Mesendoderm (in vitro differentiated cells): ENCODE results near the gene MRPL48. TPM values are rescaled to one million over a fixed set of nuclear protein-coding genes. Genes with fewer than 3 reads are reported as not detected.

Experiments used
- DNase-seq: peaks from one replicate; pipeline ENCODE4 v3.0.0; 2013
- H2AK5ac ChIP-seq: 2 replicates; pipeline ENCODE4 v1.6.1; 2013; ENCODE audit warnings: low read length, inconsistent platforms
- H2BK120ac ChIP-seq: 2 replicates; pipeline ENCODE4 v1.6.1; 2013; ENCODE audit warnings: low read depth, mild to moderate bottlenecking, low read length, moderate library complexity, mixed read lengths
- H2BK15ac ChIP-seq: replicated peaks from 2 replicates; pipeline ENCODE4 v1.6.1; 2013; ENCODE audit warnings: low read depth, mild to moderate bottlenecking, moderate library complexity
- H2BK5ac ChIP-seq: 2 replicates; pipeline ENCODE4 v1.6.1; 2013; ENCODE audit warnings: low read length, inconsistent platforms
- H3K18ac ChIP-seq: 2 replicates; pipeline ENCODE4 v1.6.1; 2013; ENCODE audit warnings: mild to moderate bottlenecking, low read length, mixed read lengths
- H3K23ac ChIP-seq: one replicate; pipeline ENCODE4 v1.6.1; 2013; ENCODE audit warnings: low read length
- H3K27ac ChIP-seq: 2 replicates; pipeline ENCODE4 v1.5.1; 2013; ENCODE audit warnings: low read depth, mild to moderate bottlenecking, inconsistent platforms, low read length, moderate library complexity
- H3K27me3 ChIP-seq: 2 replicates; pipeline ENCODE4 v1.6.1; 2013; ENCODE audit warnings: low read length, control low read depth, mild to moderate bottlenecking, inconsistent platforms; ENCODE audit not compliant: insufficient read depth, poor library complexity
- H3K36me3 ChIP-seq: 2 replicates; pipeline ENCODE4 v1.6.1; 2013; ENCODE audit warnings: low read length, inconsistent platforms; ENCODE audit not compliant: control insufficient read depth, insufficient read depth
- H3K4ac ChIP-seq: one replicate; pipeline ENCODE4 v1.6.1; 2013; ENCODE audit warnings: low read depth, mild to moderate bottlenecking, low read length, moderate library complexity
- H3K4me1 ChIP-seq: 2 replicates; pipeline ENCODE4 v1.6.1; 2013; ENCODE audit warnings: low read depth, low read length, inconsistent platforms; ENCODE audit not compliant: control insufficient read depth
- H3K4me2 ChIP-seq: 2 replicates; pipeline ENCODE4 v1.6.1; 2013; ENCODE audit warnings: low read length
- H3K4me3 ChIP-seq: 2 replicates; pipeline ENCODE4 v1.5.1; 2013; ENCODE audit warnings: mild to moderate bottlenecking, low read length
- H3K56ac ChIP-seq: one replicate; pipeline ENCODE4 v1.6.1; 2013; ENCODE audit warnings: low read length
- H3K79me1 ChIP-seq: 2 replicates; pipeline ENCODE4 v1.6.1; 2013; ENCODE audit warnings: low read length, inconsistent platforms
- H3K79me2 ChIP-seq: 2 replicates; pipeline ENCODE4 v1.6.1; 2013; ENCODE audit warnings: mild to moderate bottlenecking, low read length; ENCODE audit not compliant: control insufficient read depth, insufficient read depth
- H3K9ac ChIP-seq: 2 replicates; pipeline ENCODE4 v1.6.1; 2013; ENCODE audit warnings: low read length, inconsistent platforms
- H4K5ac ChIP-seq: one replicate; pipeline ENCODE4 v1.6.1; 2013; ENCODE audit warnings: low read length
- H4K8ac ChIP-seq: one replicate; pipeline ENCODE4 v1.6.1; 2013; ENCODE audit warnings: low read depth, mild to moderate bottlenecking, control low read depth, low read length, moderate library complexity
- WGBS: extraction: QIAGEN DNeasy Blood & Tissue Kit; methylation state at CpG from one replicate; pipeline ENCODE4 v1.1.7; 2013; ENCODE audit warnings: low lambda C conversion rate, missing lambda C conversion rate; ENCODE audit not compliant: insufficient coverage; ENCODE audit errors: extremely low coverage; 5-methylcytosine and 5-hydroxymethylcytosine counted together
- polyA plus RNA-seq, 2 experiments: library from polyadenylated mRNA; stranded (reverse); fragments of 200-250 nt; gene quantifications; one replicate each; pipeline ENCODE4 v1.2.3, GENCODE V29; 2013

MRPL48 gene
- 64.4 TPM for polyA plus RNA-seq (2013, experiment 1 of 2)
- polyA plus RNA-seq (2013, experiment 2 of 2): 61.6 TPM

- Histone ChIP-seq H3K4me3 (peak within 1 kb of the TSS; percentile 83), H3K4ac (peak within 1 kb of the TSS; percentile 77), H3K79me2 (no peaks in the 10 kb centered on the region), H2AK5ac (no peak within 1 kb of the TSS), H3K23ac (no peak within 1 kb of the TSS), H3K4me2 (peak within 1 kb of the TSS; percentile 57), H2BK120ac (no peak within 1 kb of the TSS), H3K36me3 (no peaks in the 10 kb centered on the region), H2BK5ac (peak within 1 kb of the TSS; percentile 90), H3K4me1 (no peaks in the 10 kb centered on the region), H3K9ac (peak within 1 kb of the TSS; percentile 92), H2BK15ac (peak within 1 kb of the TSS; percentile 20), H3K18ac (peak within 1 kb of the TSS; percentile 62), H3K56ac (peak within 1 kb of the TSS; percentile 99), H3K27ac (peak within 1 kb of the TSS; percentile 71), H3K27me3 (no peaks in the 10 kb centered on the region), H4K8ac (peak within 1 kb of the TSS; percentile 94), H3K79me1 (peaks cover 3% of the 10 kb centered on the region), H4K5ac (peak within 1 kb of the TSS; percentile 96)
- no CpG with 5 or more reads among the region's 44 CpGs for WGBS
- DNase-seq: peak; percentile 98
Measured at GRCh38 chr11:73787643-73788558, at the start of gene MRPL48. MRPL48 (plus strand) TSS chr11:73787874; CDS start chr11:73787972, 98 bp downstream.

- no peak overlapping the region for H3K23ac ChIP-seq
- no peaks in the 10 kb centered on the region for H3K27me3 ChIP-seq
- peaks cover 25% of the 10 kb centered on the region for H3K79me1 ChIP-seq
- H3K4me1 ChIP-seq: no peaks in the 10 kb centered on the region
- H2BK120ac ChIP-seq: no peak overlapping the region
- no CpG with 5 or more reads among the region's 7 CpGs for WGBS
- H4K5ac ChIP-seq: no peak overlapping the region
- H2BK5ac ChIP-seq: no peak overlapping the region
- no peaks in the 10 kb centered on the region for H3K36me3 ChIP-seq
- no peak overlapping the region for H3K4ac ChIP-seq
- DNase-seq: no peak
- peaks cover 44% of the 10 kb centered on the region for H3K79me2 ChIP-seq
- H2BK15ac ChIP-seq: no peak overlapping the region
- no peak overlapping the region for H3K56ac ChIP-seq
- no peak overlapping the region for H3K4me2 ChIP-seq
- no peak overlapping the region for H2AK5ac ChIP-seq
- no peak overlapping the region for H3K4me3 ChIP-seq
- no peak overlapping the region for H4K8ac ChIP-seq
- no peak overlapping the region for H3K18ac ChIP-seq
- no peak overlapping the region for H3K27ac ChIP-seq
- H3K9ac ChIP-seq: no peak overlapping the region
Measured at GRCh38 chr11:73743045-73743444, 44.6 kb upstream of the MRPL48 start.

DNA sequence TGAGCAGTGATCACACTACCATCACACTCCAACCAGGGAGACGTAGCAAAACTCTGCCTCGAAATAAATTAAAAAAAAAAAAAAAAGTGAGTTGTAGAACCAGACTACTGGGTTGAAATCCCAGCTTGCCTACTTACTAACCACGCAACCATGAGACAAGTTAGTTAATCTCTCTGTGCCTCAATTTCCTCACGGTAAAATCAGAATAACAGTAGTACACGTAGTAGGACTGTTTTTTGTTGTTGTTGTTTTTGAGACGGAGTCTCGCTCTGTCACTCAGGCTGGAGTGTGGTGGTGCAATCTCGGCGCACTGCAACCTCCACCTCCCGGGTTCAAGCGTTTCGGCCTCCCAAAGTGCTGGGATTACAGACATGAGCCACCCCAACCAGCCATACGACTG is 41.0 kb upstream of the MRPL48 start:
- no peak overlapping the region for H3K23ac ChIP-seq
- peaks cover 63% of the 10 kb centered on the region for H3K79me2 ChIP-seq
- no peak overlapping the region for H2AK5ac ChIP-seq
- no peak for DNase-seq
- H3K36me3 ChIP-seq: no peaks in the 10 kb centered on the region
- no peak overlapping the region for H3K9ac ChIP-seq
- H3K4me1 ChIP-seq: no peaks in the 10 kb centered on the region
- H3K79me1 ChIP-seq: peaks cover 36% of the 10 kb centered on the region
- H3K4ac ChIP-seq: no peak overlapping the region
- H3K4me2 ChIP-seq: no peak overlapping the region
- H2BK15ac ChIP-seq: no peak overlapping the region
- no peak overlapping the region for H2BK120ac ChIP-seq
- H3K4me3 ChIP-seq: no peak overlapping the region
- H4K8ac ChIP-seq: no peak overlapping the region
- no peak overlapping the region for H4K5ac ChIP-seq
- H3K56ac ChIP-seq: no peak overlapping the region
- no peak overlapping the region for H3K18ac ChIP-seq
- H2BK5ac ChIP-seq: no peak overlapping the region
- no peaks in the 10 kb centered on the region for H3K27me3 ChIP-seq
- no CpG with 5 or more reads among the region's 13 CpGs for whole genome bisulfite sequencing
- H3K27ac ChIP-seq: no peak overlapping the region

DNA sequence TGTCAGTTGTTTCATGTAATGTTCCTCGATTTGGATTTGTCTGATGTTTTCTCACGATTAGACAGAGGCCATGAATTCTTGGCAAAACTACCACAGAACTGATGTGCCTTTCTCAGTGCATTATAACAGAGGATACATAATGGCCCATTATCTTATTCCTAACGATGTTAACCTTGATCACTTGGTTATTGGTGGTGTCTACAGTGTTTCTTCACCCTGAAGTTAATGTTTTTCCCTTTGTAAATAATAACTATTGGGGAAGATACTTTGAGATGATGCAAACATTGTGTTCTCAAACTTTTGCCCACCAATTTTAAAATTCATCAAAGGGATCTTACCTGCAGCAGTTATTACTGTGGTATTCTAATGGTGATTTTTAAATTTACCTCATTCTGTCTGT is 39.9 kb upstream of the MRPL48 start:
- Histone ChIP-seq H4K8ac (no peak overlapping the region), H3K56ac (no peak overlapping the region), H3K4me3 (no peak overlapping the region), H3K36me3 (no peaks in the 10 kb centered on the region), H3K27me3 (no peaks in the 10 kb centered on the region), H3K4ac (no peak overlapping the region), H3K4me1 (no peaks in the 10 kb centered on the region), H3K23ac (no peak overlapping the region), H3K27ac (no peak overlapping the region), H2AK5ac (no peak overlapping the region), H2BK15ac (no peak overlapping the region), H3K4me2 (no peak overlapping the region), H4K5ac (no peak overlapping the region), H3K18ac (no peak overlapping the region), H3K79me1 (peaks cover 41% of the 10 kb centered on the region), H3K79me2 (peaks cover 65% of the 10 kb centered on the region), H2BK120ac (no peak overlapping the region), H3K9ac (no peak overlapping the region), H2BK5ac (no peak overlapping the region)
- no CpG with 5 or more reads among the region's 3 CpGs for WGBS
- no peak for DNase-seq

DNA sequence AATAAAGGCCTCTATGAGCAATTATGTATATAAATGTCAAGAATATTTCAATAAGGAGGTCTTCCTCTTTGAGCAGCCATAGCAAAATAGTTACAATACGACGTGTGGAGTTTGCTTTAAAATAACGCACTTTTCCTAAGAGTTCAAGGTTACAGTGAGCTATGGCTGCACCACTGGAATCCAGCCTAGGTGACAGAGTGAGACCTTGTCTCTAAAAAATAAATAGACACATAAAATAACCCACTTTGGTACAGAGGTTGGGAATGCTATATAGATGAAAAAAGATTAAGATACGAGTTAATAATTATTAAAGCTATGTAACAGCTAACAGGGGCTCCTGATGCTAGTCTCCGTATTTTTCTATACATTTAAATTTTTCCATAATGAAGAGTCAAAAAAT is 39.4 kb upstream of the MRPL48 start:
- Histone ChIP-seq H3K18ac (no peak overlapping the region), H2BK120ac (no peak overlapping the region), H3K27me3 (no peaks in the 10 kb centered on the region), H3K36me3 (no peaks in the 10 kb centered on the region), H3K23ac (no peak overlapping the region), H3K4ac (no peak overlapping the region), H3K4me1 (no peaks in the 10 kb centered on the region), H3K79me2 (peaks cover 64% of the 10 kb centered on the region), H2BK5ac (no peak overlapping the region), H3K27ac (no peak overlapping the region), H3K79me1 (peaks cover 42% of the 10 kb centered on the region), H3K4me2 (no peak overlapping the region), H2AK5ac (no peak overlapping the region), H4K5ac (no peak overlapping the region), H3K4me3 (no peak overlapping the region), H4K8ac (no peak overlapping the region), H2BK15ac (no peak overlapping the region), H3K9ac (no peak overlapping the region), H3K56ac (no peak overlapping the region)
- no peak for DNase-seq
- WGBS: no CpG with 5 or more reads among the region's 5 CpGs
